Ammon's horn (tissue), 1 donor: ENCODE results near the gene ESR2.
"Not testable (repeated sequence)": the region's sequence is repeated elsewhere in the genome, so short reads cannot be mapped to it uniquely, and the experiment has no call there.

Source experiments
- DNase-seq: peaks from one replicate; pipeline ENCODE4 v3.0.0-alpha.2; 2016; ENCODE audit warnings: low spot score

Gene ESR2

DNA sequence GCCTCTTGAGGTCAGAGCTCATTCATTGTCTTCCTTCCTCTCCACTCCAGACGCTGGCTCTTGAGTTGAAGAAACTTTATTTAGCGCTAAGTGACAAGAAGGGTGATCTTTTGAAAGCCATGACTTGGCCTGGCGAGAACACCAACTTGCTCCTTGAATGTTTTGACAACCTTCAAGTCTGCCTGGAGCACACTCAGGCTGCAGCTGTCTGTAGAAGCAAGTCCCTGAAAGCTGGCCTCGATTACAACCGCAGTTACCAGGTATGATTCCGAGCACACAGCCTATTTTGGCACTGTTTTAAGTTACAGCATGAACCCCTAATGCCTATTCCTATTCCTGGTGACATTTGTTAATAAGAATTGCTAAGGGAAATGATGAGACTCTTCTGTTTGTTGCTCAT, 167.6 kb downstream of the ESR2 start:
- no peak for DNase-seq

DNA sequence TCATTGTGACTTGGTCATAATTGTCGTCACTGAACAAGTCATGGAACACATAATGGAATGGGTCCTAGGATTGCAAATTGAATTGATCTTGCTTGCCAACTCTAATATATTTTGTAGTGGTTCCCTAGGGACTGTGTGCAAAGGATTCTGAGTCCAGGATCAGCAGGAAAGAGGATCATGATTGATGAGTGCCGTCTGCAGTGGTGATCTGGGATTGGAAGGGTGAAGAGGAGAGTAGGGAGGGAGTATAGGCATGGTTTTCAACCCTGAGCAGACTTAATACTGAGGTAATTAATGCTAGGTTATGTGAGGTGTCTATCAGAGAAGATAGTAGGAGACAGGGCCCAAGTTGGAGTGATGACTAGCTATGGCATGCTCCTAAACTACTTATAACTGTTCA, 168.9 kb downstream of the ESR2 start:
- DNase-seq: no peak

DNA sequence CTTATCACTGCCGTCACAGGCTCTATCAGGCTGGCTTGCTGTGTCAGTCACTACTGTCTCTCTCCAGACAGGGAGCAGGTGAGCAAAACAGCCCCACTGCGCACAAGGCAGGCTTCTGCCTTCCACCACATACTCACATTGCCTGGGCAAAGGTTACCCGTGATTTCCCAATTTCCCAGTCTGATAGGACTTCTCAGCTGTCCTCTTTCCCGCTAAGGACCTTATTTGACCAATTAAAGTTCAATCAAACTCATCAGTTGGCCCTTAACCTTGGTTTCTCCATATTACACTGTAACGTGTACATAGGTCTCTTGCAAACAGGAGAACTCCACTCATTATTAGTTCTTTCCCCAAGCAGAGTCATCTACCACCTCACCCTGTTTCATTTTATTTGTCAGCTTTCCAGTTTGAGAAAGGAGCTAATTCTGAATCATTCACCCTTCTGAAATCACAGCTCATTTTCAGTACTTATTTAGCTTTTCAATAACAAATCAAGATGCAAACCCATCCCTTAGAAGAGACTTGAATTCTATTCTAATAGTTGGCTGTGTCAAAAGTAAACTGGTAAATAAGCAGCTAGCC, 170.8 kb downstream of the ESR2 start:
- DNase-seq: no peak

DNA sequence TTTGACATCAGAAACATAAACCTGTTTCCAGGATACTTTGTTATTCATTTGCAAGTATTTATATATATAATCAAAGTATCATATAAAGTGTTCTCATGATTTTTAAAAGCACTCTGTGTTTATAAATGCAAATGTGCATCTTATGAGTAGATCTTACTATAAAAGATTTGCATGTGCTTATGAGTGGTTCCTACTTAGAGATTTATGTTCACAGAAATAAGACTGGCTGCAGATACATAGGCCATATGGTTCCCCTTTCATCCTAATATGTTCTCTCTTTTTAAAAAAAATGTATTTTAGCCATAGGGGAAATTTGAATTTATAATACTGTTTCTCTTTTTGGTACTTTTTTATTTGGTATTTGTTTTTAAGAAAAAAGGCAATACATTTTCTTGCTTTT, 174.2 kb downstream of the ESR2 start:
- no peak for DNase-seq

DNA sequence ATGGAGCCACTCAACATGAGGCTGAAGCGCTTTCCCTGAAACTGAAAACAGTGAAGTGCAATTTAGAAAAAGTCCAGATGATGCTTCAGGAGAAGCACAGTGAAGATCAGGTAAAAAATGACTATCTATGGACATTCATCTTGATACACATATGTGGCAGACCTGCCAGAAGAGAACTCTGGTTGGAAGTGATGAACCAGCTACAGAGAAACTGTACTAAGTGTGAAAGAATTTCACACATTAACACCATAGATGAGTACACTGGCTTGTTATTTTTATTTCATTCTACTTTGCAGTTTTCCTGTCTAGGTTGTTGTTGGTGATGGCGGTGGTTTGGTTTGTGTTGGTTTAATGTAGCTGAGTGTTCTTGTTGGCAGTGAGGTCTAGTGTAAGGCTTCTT, 174.7 kb downstream of the ESR2 start:
- DNase-seq: no peak

DNA sequence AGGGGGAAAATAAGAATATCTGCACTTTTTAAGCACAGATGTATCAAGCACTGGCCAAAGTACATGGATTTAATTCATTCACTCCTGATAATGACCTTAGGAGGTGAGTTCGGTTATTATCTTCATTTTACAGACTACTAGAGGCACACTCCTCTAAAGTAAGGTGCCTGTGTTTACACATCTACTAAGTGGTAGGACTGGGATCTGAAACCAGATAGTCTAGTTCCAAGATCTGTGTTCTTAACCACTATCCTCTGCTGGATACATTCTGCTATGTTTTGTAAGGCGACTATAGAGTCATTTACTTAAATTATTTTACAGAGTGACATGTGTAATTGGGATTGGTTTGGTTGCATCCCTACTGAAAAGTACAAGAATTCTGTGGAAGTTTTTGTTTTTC, 175.3 kb downstream of the ESR2 start:
- no peak for DNase-seq

DNA sequence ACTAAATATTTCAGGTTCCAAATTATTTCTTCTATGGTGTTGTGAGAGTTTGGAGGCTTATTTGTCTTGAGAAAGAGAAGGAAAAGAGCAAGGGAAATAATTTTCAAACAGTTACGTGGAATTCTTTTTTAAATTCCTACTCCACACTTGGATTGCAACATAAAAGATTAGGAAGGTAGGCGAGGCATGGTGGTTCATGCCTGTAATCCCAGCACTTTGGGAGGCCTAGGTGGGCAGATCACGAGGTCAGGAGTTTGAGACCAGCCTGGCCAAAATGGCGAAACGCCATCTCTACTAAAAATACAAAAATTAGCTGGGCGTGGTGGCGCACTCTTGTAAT, 175.8 kb downstream of the ESR2 start:
- DNase-seq: not testable (repeated sequence)

DNA sequence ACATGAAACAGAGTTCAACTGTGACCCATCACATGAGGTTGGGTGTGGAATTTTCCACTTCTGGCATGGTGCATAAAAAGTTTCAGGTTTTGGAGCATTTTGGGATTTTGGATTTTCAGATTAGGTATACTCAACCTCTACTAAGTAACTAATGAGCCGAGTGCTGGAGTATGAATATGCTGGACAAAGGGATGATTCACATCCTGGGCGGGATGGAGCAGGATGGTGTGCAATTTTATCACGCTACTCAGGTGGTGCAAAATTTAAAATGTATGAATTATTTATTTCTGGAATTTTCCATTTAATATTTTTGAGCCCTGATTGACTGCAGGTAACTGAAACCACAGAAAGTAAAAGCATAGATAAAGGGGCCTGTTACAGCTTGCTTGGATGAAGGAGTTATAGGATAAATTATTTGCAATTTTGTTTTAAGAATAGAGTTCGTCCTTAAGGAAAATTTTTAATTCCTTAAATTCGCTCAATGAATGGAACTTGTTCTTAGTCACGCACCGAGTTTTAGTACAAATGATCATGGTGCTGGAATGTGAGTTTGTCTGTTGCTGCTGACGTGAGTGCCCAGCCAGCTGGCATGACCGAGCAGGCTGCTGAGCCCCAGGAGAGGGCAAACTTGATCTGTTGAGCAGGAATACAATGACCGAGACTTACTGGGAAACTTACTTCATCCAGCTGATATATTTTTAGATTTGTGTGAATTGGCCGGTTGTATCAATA, 176.3 kb downstream of the ESR2 start:
- no peak for DNase-seq

DNA sequence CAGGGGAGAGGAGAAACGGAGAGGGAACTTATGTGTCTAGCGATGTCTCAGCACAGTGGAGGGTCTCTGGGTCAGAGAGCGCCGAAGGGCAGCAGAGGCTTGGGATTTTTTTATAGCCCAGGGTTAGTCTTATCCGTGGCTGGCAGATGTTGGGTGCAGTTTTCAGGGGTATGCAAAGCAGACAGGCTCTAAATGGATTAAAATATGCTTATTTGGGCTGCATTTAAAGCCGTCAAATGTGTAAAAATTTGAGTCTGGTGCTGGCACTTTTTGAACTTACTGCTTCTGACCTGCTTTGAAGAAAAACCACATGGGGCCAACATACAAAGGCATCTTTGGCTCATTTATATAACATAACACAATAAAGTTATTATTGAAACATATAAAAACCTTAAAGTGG, 178.8 kb downstream of the ESR2 start:
- no peak for DNase-seq

DNA sequence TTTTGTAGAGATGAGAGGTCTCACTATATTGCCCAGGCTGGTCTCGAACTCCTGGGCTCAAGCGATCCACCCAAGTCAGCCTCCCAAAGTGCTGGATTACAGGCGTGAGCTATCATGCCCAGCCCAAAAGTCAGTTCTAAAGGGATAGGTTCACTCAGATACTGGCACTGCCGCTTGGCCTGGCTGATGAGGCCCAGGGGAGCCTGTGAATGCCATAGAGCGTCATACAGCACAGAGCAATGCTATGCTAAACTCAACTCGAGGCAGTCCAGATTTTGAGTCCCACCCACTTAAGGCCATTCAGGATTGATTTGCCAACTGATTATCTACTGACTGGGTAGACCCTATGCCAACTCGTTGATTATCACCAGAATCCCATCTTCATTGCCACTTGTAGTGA, 179.4 kb downstream of the ESR2 start:
- DNase-seq: no peak

DNA sequence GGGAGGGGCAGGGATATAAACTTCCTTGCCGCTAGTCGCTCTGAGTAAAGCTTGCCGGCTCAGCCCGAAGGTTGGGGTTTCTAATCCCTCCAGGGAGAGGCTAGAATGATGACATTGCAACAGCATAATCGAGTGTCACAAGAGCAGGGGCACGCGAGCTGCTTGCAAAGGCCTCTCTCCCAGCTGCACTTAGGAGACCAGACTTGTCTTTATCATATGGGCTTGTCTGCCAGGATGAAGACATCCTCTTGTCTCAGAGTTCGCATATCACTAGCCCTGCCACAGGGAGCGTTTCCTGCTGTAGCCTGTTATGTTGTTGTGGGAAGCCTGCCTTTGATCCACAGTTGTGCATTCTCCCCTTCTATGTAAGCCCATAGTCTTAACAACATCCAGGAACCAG, 180.0 kb downstream of the ESR2 start:
- DNase-seq: no peak

DNA sequence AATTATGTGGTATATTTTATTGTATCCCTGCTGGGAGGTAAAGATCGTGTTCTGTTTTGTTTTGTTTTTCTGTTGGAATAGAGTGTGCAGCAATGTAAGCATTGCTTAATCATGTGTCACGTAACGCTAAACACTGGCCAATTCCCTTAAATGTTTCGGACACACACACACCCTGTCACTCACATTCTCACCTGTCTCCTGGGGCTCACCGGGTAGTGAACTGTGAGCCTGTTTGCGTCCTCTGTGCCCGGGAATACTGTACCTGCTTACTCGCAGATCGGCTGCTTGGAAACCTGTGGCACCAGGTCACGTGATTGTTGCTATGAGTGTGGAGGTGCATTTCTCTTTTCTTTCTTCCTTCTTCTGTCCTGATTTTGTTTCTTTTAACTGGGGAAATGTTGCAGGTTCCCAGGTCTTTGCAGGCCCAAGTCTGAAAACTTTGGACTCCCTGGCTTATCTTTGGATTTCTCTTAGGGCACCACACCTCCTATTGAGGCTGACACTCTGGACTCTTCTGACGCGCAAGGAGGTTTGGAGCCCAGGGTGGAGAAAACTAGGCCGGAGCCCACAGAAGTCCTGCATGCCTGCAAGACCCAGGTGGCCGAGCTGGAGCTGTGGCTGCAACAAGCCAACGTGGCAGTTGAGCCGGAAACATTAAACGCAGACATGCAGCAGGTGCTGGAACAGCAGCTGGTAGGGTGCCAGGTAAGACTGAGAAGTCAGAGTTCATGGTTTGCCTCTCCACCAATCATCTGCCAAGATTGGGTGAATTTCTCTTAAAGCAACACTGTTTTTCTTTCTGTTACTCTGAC, 181.1 kb downstream of the ESR2 start:
- no peak for DNase-seq

DNA sequence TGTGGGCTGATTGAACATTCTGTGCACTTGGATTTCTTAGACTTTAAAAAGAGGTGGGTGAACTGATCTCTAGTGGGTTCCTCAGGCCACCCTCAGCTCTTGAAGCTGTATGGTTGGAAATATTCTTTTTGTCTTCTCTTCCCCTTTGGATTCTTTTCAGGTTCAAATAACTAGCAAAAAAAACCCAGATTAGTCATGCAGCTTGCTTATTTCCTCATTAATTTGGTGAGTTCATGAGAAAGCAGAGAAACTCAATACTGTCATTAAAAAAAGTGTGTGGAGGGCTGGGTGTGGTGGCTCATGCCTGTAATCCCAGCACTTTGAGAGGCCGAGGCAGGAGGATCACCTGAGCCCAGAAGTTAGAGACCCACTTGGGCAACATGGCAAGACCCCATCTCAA, 183.4 kb downstream of the ESR2 start:
- DNase-seq: no peak

DNA sequence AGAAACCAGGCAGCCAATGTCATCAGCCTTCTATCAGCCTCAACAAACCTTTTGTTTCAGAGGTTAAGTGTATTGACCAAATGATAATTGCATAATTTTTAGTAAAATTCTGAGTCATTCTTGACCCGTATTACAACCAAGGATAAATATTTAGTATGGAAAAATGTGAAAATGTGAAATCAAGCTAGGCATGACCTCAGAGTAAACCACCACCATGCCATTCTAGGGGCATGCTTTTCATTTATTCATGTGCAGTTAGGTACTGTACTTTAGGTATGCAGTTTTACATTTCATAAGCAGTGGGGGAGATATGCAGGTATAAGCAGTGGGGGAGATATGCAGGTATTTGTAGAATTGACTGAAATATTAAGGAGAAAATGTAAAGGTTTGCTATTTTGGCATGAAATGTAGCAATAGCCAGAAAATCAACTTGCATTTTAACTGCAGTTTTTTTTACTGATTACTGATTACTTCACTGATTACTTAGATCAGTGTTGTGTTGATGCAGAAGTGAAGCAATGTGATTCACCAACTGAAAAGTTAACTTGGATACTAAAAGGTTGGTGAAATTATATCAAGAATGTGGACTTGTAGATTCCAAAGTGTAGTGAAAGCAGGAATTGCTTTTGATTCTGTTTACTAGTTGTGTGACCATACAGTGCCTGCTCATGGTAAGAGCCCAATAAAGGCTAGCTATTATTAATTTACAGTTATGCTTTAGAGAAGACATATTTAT, 184.2 kb downstream of the ESR2 start:
- no peak for DNase-seq

DNA sequence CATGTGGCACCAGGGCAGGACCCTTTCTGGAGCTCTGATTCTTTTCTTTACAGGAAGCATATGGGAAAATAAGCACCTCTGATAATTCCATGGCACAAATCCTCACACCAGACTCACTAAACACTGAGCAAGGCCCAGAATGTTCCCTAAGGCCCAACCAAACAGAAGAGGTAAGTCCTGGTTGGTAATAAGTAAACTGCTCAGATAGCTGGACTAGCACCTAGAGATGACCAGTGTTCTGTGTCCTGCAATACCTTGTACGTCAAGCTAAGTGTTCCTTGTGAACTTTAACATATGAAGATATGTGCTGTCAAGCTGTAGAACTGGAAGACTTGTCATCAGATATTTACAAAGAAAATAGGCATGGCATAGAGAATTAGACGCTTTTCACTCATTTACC, 186.7 kb downstream of the ESR2 start:
- DNase-seq: no peak

DNA sequence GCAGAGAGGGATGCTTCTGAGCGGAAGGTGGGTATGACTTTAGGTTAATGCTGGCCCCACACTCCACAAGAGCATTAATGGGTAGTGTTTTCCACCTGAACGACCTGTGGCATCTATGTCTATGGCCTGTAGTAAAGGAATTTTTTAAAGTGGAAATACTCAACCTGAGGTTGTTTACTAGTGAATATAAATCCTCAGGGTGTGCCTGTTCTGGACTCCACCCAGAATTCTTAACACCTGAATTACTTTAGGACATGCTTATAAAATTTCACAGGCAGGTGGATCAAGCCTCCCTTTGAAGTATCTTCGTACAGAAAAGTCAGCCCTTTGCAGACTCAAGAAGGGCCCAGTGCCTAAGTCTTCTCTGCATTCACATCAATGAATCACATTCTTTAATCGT, 196.1 kb downstream of the ESR2 start:
- DNase-seq: no peak

DNA sequence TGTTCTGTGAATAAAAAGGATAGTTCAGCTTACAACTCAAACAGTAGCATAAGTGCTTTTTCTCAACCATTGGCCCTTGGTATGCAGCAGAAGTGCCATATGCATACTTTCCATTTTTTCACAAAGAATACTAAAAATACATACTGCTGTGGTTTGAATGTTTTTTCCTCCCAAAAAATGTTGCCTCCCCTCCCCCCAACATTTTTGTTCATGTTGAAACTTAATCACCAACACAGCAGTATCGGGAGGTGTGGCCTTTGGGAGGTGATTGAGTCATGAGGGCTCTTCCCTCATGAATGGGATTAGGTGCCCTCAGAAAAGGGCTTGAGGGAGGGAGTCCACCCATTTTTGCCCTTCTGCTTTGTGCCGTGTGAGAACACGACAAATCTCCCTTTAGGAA, 198.6 kb downstream of the ESR2 start:
- DNase-seq: no peak

DNA sequence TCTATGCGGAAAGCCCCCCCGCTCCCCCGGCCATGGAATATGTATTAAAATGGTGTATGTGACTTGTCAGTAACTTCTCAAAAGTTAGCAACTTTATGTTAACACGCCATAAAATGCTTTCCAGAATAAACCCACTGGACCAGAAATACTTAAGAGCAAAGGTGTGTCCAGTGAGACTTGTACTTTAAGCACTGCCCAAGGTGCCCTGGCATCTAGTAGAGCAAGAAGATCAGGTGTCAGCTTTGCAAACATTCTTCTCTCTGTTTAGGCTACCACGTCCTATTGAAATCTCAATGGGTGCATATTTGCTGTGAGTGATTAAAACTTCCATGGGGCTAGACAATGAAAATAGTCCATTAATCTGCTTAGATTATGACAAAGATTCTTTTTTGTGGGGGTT, 201.2 kb downstream of the ESR2 start:
- no peak for DNase-seq

DNA sequence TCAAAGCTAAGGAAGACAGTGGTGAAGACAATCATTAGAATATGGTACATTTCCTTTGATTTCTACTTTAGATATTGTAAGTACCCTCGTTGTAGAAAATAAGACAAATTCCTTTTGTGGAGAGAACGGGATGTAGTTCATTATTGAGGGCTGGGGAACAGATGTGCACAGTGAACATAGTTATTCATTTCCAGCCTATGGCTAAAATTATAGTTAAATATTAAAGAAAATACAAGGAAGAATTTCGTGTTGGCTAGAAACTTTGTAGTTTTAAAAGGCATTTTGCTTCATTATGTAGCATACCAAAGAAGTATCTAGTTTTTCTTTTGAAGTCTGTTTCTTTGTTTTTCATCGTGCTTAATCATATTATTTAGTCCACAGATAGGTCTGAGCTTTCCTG, 201.8 kb downstream of the ESR2 start:
- no peak for DNase-seq

DNA sequence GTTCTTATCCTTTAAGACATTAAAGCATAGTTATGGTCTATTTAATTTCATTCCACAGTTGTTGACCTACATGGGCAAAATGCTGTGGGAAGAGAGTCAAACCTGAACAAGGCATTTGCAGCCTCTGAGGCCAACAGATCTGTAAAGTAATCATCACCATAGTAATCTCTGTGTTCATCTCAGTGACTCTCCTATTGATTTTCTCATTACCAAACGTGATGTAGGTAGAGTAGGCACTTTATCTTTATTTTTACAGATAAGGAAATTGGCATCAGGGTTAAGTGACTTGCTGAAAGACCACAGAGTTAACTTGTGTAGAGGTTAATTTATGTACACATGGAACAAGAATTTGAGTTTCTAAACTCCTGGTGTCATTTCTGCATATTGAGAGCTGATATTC, 203.0 kb downstream of the ESR2 start:
- DNase-seq: no peak

DNA sequence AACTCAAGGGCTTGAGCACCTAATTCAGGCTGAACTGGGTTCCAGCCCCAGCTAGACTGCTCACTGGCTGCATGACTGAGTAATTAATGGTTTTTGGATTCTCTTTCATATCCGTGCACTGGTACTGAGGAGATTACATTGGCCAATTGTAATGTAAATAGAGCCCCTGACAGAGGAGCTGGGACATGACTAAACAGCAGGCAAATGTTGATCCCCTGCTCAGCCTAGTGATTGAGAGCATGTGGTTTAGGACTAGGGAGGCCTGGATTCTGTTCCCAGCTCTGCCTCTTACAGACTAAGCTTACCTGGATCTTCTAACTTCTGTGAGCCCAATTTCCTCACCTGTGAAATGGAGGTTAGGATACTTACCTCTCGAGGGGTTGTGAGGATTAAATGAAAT, 204.3 kb downstream of the ESR2 start:
- DNase-seq: no peak

DNA sequence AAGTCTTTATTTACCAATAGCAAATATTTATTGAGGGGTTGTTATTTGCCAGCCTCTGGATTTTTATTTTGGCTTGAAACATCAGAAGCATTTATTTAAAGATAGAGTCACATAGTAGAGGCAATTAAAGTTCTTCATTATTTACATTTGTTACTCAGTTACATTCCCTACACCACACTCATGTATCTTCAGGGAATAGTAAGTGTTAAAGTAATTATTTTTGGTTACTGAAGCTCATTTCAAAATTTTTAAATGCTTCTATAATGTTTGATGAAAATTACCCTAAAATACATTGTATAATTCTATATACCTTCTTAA, 205.6 kb downstream of the ESR2 start:
- DNase-seq: no peak

DNA sequence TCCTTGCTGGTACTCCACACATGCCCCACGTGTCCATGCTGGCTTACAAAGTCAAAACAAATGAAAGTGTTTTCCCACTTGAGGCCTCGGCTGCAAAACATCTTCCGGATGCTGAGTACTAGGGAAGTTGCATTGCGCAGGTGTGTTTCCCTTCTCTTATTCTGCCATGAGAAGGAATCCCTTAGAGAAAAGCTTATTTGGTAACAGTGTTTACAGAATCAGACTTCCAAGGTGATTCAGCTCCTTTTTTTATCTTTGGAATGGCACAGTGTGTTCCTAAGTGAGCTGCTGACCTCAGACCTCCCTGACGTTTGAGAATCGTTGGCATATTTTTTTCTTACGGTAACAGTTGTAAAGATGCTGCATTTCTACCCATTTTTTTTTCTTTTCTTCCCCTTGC, 211.3 kb downstream of the ESR2 start:
- no peak for DNase-seq
